Immature natural killer cell (primary cell): ENCODE results near the gene EXOC2. TPM values are rescaled to one million over a fixed set of nuclear protein-coding genes. Genes with fewer than 3 reads are reported as not detected.
"Not testable (repeated sequence)": the region's sequence is repeated elsewhere in the genome, so short reads cannot be mapped to it uniquely, and the experiment has no call there.

ENCODE experiments used
- DNase-seq, 3 donors: peaks; one replicate each; pipeline ENCODE4 v3.0.0; 2022; ENCODE audit warnings: mixed read lengths in 1 of 3
- H3K27ac Mint-ChIP-seq, 6 donors: one replicate each; pipeline ENCODE4 v1.8.0; 2020; ENCODE audit warnings: mixed read lengths in 6 of 6, mild to moderate bottlenecking in 5 of 6, inconsistent platforms in 4 of 6, moderate library complexity in 3 of 6
- H3K27me3 Mint-ChIP-seq, 3 donors: one replicate each; pipeline ENCODE4 v1.8.0; 2020 to 2021; ENCODE audit warnings: low read depth in 3 of 3, mild to moderate bottlenecking in 3 of 3, mixed read lengths in 3 of 3, moderate library complexity in 3 of 3, inconsistent platforms in 1 of 3
- H3K36me3 Mint-ChIP-seq, 3 donors: one replicate each; pipeline ENCODE4 v1.8.0; 2020; ENCODE audit warnings: mixed read lengths in 3 of 3, inconsistent platforms in 2 of 3, mild to moderate bottlenecking in 2 of 3
- H3K4me1 Mint-ChIP-seq, 2 donors: one replicate each; pipeline ENCODE4 v1.8.0; 2020; ENCODE audit warnings: inconsistent platforms in 2 of 2, mild to moderate bottlenecking in 2 of 2, mixed read lengths in 2 of 2, moderate library complexity in 1 of 2
- H3K4me3 Mint-ChIP-seq, 5 donors: one replicate each; pipeline ENCODE4 v1.8.0; 2020; ENCODE audit warnings: mild to moderate bottlenecking in 5 of 5, mixed read lengths in 5 of 5, inconsistent platforms in 3 of 5, moderate library complexity in 3 of 5
- H3K9me3 Mint-ChIP-seq, 6 donors: one replicate each; pipeline ENCODE4 v1.8.0; 2020; ENCODE audit warnings: mild to moderate bottlenecking in 6 of 6, mixed read lengths in 6 of 6, inconsistent platforms in 4 of 6, moderate library complexity in 3 of 6
- polyA plus RNA-seq, 3 donors: library from polyadenylated mRNA; unstranded; fragments of 300-500 nt; fragmentation: Illumina TruSeq; gene quantifications; one replicate each; pipeline ENCODE4 v1.2.3, GENCODE V29; 2021

The EXOC2 gene
- polyA plus RNA-seq, 3 donors from 2014 or later: 23.8 to 33.8 (median 25.6) TPM

GRCh38 chr6:562052-562676 lies 130.8 kb downstream of the EXOC2 start:
- Mint-ChIP-seq H3K9me3 (no peaks in the 10 kb centered on the region), H3K4me3 (no peak overlapping the region), H3K27ac (peak overlapping the region in 1 of 6 donors; percentile 61), H3K36me3 (peaks cover 12 to 42% (median 12%) of the 10 kb centered on the region in 3 donors), H3K4me1 (peaks cover 0 to 9% of the 10 kb centered on the region in 2 donors), H3K27me3 (peaks cover 0 to 5% (median 0%) of the 10 kb centered on the region in 3 donors)
- peak in 1 of 3 donors; percentile 24 for DNase-seq

- Mint-ChIP-seq H3K27ac (peak overlapping the region in 1 of 6 donors; percentile 24), H3K36me3 (peaks cover 14 to 46% (median 15%) of the 10 kb centered on the region in 3 donors)
- DNase-seq, H3K4me3 Mint-ChIP-seq, H3K4me1 Mint-ChIP-seq, H3K9me3 Mint-ChIP-seq, H3K27me3 Mint-ChIP-seq: not testable (repeated sequence)
Measured at GRCh38 chr6:561335-561734, 131.6 kb downstream of the EXOC2 start.

GRCh38 chr6:558959-559358 lies 134.0 kb downstream of the EXOC2 start:
- Mint-ChIP-seq H3K4me1 (peaks cover 0 to 9% of the 10 kb centered on the region in 2 donors), H3K9me3 (no peaks in the 10 kb centered on the region), H3K36me3 (peaks cover 14 to 54% (median 22%) of the 10 kb centered on the region in 3 donors), H3K4me3 (no peak overlapping the region), H3K27me3 (peaks cover 0 to 3% (median 0%) of the 10 kb centered on the region in 3 donors), H3K27ac (peak overlapping the region in 1 of 6 donors; percentile 12)
- no peak for DNase-seq

- Mint-ChIP-seq H3K4me3 (no peak overlapping the region), H3K36me3 (peaks cover 11 to 59% (median 20%) of the 10 kb centered on the region in 3 donors), H3K4me1 (peaks cover 0 to 9% of the 10 kb centered on the region in 2 donors), H3K9me3 (no peaks in the 10 kb centered on the region), H3K27me3 (peaks cover 0 to 3% (median 0%) of the 10 kb centered on the region in 3 donors), H3K27ac (no peak overlapping the region)
- DNase-seq: no peak
Measured at GRCh38 chr6:558089-558488, 134.8 kb downstream of the EXOC2 start.

GRCh38 chr6:551829-552350 lies 141.0 kb downstream of the EXOC2 start:
- Mint-ChIP-seq H3K9me3 (no peaks in the 10 kb centered on the region), H3K36me3 (peaks cover 12 to 44% (median 12%) of the 10 kb centered on the region in 3 donors), H3K27me3 (no peaks in the 10 kb centered on the region), H3K27ac (no peak overlapping the region), H3K4me1 (peaks cover 0 to 14% of the 10 kb centered on the region in 2 donors), H3K4me3 (no peak overlapping the region)
- no peak for DNase-seq

GRCh38 chr6:551405-551804 lies 141.5 kb downstream of the EXOC2 start:
- H3K27ac Mint-ChIP-seq: peak overlapping the region in 1 of 6 donors; percentile 50
- no peaks in the 10 kb centered on the region for H3K27me3 Mint-ChIP-seq
- no peak overlapping the region for H3K4me3 Mint-ChIP-seq
- H3K4me1 Mint-ChIP-seq: peaks cover 0 to 14% of the 10 kb centered on the region in 2 donors
- no peaks in the 10 kb centered on the region for H3K9me3 Mint-ChIP-seq
- no peak for DNase-seq
- peaks cover 11 to 43% (median 11%) of the 10 kb centered on the region in 3 donors for H3K36me3 Mint-ChIP-seq

GRCh38 chr6:549906-550305 lies 143.0 kb downstream of the EXOC2 start:
- Mint-ChIP-seq H3K27me3 (no peaks in the 10 kb centered on the region), H3K9me3 (no peaks in the 10 kb centered on the region), H3K27ac (no peak overlapping the region), H3K4me1 (peaks cover 0 to 14% of the 10 kb centered on the region in 2 donors), H3K4me3 (no peak overlapping the region), H3K36me3 (peaks cover 0 to 31% (median 11%) of the 10 kb centered on the region in 3 donors)
- DNase-seq: no peak

GRCh38 chr6:548517-548916 lies 144.4 kb downstream of the EXOC2 start:
- Mint-ChIP-seq H3K9me3 (no peaks in the 10 kb centered on the region), H3K27ac (peak overlapping the region in 3 of 6 donors; percentile 28 to 72 (median 41)), H3K4me1 (peaks cover 0 to 14% of the 10 kb centered on the region in 2 donors), H3K27me3 (no peaks in the 10 kb centered on the region), H3K4me3 (no peak overlapping the region), H3K36me3 (peaks cover 0 to 31% (median 23%) of the 10 kb centered on the region in 3 donors)
- DNase-seq: no peak

- peaks cover 0 to 14% of the 10 kb centered on the region in 2 donors for H3K4me1 Mint-ChIP-seq
- DNase-seq: no peak
- no peaks in the 10 kb centered on the region for H3K27me3 Mint-ChIP-seq
- H3K36me3 Mint-ChIP-seq: peaks cover 4 to 30% (median 26%) of the 10 kb centered on the region in 3 donors
- H3K9me3 Mint-ChIP-seq: no peaks in the 10 kb centered on the region
- H3K4me3 Mint-ChIP-seq: no peak overlapping the region
- peak overlapping the region in 1 of 6 donors; percentile 72 for H3K27ac Mint-ChIP-seq
Measured at GRCh38 chr6:548091-548490, 144.8 kb downstream of the EXOC2 start.

GRCh38 chr6:540490-540889 lies 152.4 kb downstream of the EXOC2 start:
- Mint-ChIP-seq H3K9me3 (peaks cover 0 to 6% (median 4%) of the 10 kb centered on the region in 6 donors), H3K4me3 (no peak overlapping the region), H3K36me3 (peaks cover 29 to 66% (median 56%) of the 10 kb centered on the region in 3 donors), H3K4me1 (no peaks in the 10 kb centered on the region), H3K27me3 (peaks cover 0 to 1% (median 0%) of the 10 kb centered on the region in 3 donors), H3K27ac (no peak overlapping the region)
- no peak for DNase-seq

- no peak overlapping the region for H3K4me3 Mint-ChIP-seq
- H3K27me3 Mint-ChIP-seq: peaks cover 0 to 1% (median 0%) of the 10 kb centered on the region in 3 donors
- H3K4me1 Mint-ChIP-seq: no peaks in the 10 kb centered on the region
- no peak for DNase-seq
- H3K36me3 Mint-ChIP-seq: peaks cover 27 to 52% (median 51%) of the 10 kb centered on the region in 3 donors
- peaks cover 0 to 6% (median 4%) of the 10 kb centered on the region in 6 donors for H3K9me3 Mint-ChIP-seq
- no peak overlapping the region for H3K27ac Mint-ChIP-seq
Measured at GRCh38 chr6:537114-537513, 155.8 kb downstream of the EXOC2 start.

- H3K27me3 Mint-ChIP-seq: no peaks in the 10 kb centered on the region
- H3K4me3 Mint-ChIP-seq: no peak overlapping the region
- no peaks in the 10 kb centered on the region for H3K4me1 Mint-ChIP-seq
- no peaks in the 10 kb centered on the region for H3K9me3 Mint-ChIP-seq
- no peak for DNase-seq
- no peak overlapping the region for H3K27ac Mint-ChIP-seq
- H3K36me3 Mint-ChIP-seq: peaks cover 15 to 35% (median 34%) of the 10 kb centered on the region in 3 donors
Measured at GRCh38 chr6:530425-530824, 162.5 kb downstream of the EXOC2 start.

- H3K36me3 Mint-ChIP-seq: peaks cover 8 to 37% (median 33%) of the 10 kb centered on the region in 3 donors
- H3K9me3 Mint-ChIP-seq: no peaks in the 10 kb centered on the region
- H3K27ac Mint-ChIP-seq: no peak overlapping the region
- H3K27me3 Mint-ChIP-seq: peaks cover 0 to 1% (median 0%) of the 10 kb centered on the region in 3 donors
- peaks cover 3 to 4% of the 10 kb centered on the region in 2 donors for H3K4me1 Mint-ChIP-seq
- H3K4me3 Mint-ChIP-seq: no peak overlapping the region
- DNase-seq: no peak
Measured at GRCh38 chr6:528989-529388, 163.9 kb downstream of the EXOC2 start.

GRCh38 chr6:527989-528673 lies 164.8 kb downstream of the EXOC2 start:
- Mint-ChIP-seq H3K4me3 (no peak overlapping the region), H3K9me3 (no peaks in the 10 kb centered on the region), H3K27me3 (peaks cover 0 to 1% (median 0%) of the 10 kb centered on the region in 3 donors), H3K36me3 (peaks cover 7 to 34% (median 34%) of the 10 kb centered on the region in 3 donors), H3K27ac (peak overlapping the region in 3 of 6 donors; percentile 26 to 39 (median 28)), H3K4me1 (peaks cover 3 to 4% of the 10 kb centered on the region in 2 donors)
- no peak for DNase-seq
